Measurements from ENCODE around the gene ACTG1.

The ACTG1 gene

DNA sequence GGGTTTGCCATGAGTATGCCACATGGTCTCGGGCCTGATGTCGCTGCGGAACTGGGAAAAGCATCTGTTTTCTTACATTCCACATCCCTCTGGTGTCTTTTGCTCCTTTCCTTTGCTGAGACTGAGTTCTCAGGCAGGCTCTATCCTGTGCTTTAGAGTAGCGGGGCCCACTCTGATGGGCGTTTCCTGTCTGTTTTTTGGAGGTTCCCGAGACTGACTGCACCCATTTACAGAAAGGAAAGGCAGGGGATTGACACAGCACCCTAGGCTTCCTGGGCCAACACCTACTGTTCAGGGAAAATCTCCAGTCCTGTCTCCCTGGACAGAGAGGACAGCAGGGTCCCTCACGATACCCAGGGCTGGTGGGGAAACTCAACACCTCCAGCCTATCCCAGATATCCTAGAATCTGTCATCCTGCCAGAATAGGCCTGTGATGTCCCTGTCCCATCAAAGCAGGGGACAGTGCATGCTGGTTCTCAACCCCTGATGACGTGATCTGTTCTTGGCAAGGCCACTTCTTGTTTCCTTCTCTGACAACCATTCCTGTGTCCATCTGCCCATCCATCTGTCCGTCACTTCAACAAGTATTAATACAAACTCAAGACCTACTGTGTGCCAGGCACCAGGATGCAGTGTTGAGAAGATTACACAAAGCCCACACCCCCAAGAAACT, 42.2 kb downstream of the ACTG1 start:
- TF ChIP-seq, protein P1, sequence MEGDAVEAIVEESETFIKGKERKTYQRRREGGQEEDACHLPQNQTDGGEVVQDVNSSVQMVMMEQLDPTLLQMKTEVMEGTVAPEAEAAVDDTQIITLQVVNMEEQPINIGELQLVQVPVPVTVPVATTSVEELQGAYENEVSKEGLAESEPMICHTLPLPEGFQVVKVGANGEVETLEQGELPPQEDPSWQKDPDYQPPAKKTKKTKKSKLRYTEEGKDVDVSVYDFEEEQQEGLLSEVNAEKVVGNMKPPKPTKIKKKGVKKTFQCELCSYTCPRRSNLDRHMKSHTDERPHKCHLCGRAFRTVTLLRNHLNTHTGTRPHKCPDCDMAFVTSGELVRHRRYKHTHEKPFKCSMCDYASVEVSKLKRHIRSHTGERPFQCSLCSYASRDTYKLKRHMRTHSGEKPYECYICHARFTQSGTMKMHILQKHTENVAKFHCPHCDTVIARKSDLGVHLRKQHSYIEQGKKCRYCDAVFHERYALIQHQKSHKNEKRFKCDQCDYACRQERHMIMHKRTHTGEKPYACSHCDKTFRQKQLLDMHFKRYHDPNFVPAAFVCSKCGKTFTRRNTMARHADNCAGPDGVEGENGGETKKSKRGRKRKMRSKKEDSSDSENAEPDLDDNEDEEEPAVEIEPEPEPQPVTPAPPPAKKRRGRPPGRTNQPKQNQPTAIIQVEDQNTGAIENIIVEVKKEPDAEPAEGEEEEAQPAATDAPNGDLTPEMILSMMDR (conservative IDR thresholded peaks at IDR 0.05) = no peak
- no peak for TF ChIP-seq ZFX (IDR thresholded peaks at IDR 0.05)
- no peak overlapping the region for H3K27ac ChIP-seq

DNA sequence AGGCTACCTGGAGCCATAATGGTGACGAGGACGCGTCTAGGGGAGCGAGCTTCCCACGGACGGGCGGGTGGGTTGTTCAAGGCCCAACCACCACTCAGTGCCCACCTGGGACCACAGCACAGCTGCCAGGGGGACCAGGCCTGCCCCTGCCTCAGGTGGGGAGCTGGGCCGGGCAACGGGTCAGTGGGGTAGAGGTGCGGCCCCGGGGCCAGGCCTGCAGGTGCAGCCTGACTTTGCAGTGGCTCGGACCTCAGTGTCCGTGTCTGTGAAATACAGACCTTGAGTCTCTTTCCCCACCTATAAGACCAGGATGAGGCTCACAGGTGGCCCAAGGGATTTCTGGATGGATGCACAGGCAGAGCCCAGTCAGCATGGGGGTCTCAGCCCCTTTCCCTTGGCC, 43.3 kb downstream of the ACTG1 start:
- TF ChIP-seq, protein P1 (conservative IDR thresholded peaks at IDR 0.05) = no peak
- no peak for TF ChIP-seq ZFX (IDR thresholded peaks at IDR 0.05)
- no peak overlapping the region for H3K27ac ChIP-seq

DNA sequence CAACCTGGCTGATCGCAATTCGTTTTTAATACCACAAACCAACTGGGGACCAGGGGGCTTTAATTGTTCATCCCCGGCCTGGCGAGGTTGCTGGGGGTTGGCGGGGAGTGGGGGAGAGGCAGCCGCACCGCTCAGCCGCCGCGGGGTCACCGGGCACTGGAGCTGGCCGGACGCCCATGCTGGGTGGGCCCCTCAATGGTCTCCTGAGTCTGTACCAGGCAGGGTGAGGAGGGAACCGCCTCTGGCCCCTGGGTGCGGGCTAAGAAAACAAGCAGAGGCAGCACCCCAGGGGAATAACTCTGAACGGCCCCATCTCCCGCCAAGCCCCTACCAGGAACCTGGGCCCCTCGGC, 43.9 kb downstream of the ACTG1 start:
- TF ChIP-seq, protein P1 (conservative IDR thresholded peaks at IDR 0.05) = no peak
- no peak for TF ChIP-seq ZFX (IDR thresholded peaks at IDR 0.05)

DNA sequence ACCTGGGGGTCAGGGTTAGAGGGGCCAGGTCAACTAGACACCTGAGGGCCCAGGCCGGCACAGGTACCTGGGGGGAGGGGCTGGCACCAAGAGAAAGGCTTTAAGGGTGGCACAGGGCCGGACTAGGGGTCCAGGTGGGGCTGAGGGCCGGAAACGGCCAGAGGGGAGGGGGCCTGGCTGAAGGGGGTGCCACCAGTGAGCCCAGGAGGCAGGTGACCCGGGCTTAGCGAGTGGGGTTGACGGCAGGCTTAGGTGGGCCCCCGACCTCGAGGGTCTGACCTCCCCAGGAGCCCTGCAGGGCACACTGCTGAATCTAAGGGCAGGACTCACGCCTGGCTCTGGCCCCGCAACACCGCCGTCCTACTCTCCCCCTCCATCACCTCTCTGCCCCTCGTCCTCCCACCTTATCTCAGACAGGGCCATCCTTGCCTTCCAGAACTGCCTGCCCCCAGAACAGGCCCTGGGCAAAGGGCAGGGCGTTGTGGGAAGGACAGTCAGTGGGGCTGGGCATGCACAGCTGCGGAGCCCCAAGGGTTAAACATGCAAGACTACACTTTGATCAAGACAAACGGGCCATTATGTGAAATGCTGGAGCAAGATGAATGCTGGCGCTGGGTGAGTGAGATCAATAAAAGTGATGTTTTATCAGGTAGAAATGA, 44.4 kb downstream of the ACTG1 start:
- no peak for TF ChIP-seq ZFX (IDR thresholded peaks at IDR 0.05)
- TF ChIP-seq, protein P1 (conservative IDR thresholded peaks at IDR 0.05) = no peak

More for the DNA sequence above, 43.9 kb downstream of the ACTG1 start:
- H3K27ac ChIP-seq = no peak overlapping the region

DNA sequence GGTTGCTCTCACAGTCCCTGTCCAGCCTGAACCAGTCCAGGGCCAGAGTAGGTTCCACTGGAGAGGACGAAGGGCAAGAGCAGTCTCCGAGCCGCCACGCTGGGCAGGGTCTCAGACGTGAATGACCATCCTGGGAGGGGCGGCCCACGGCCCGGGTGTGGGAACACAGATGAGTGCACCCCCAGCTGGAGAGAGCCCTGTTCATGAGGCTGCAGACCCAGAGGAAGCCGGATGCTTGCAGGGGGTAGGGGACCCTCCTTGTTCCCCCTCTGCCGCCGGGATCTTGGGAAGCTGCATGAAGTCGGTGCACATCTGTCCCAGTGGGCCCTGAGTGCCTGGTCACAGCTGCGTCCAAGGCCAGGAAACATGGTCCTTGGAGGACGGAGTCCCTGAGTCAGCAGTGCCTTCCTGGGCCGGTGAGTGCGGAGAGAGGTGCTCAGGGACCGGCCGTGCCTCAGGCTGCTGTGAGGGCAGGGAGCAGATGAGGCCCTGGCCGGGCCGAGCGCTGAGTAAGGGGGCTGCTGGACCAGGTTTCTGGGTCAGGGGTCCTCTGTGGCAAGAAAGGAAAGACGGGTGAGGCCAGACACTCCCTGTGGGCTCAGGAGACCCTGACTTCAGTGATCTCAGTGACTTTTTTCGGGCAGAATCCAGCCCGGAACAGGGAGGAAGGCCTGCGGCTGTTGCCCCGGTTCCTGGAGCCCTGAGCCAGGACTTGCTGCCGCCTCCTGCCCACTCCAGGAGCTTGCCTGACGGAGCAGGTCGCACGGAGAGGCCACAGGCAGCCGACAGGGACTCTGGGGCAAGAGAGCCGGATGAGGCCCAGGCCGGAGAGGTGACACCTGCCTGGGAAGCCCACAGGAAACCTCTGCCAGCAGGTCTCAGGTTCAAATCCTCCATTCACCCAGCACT, 45.8 kb downstream of the ACTG1 start:
- H3K27ac ChIP-seq = no peak overlapping the region
- TF ChIP-seq, protein P1 (conservative IDR thresholded peaks at IDR 0.05) = no peak
- TF ChIP-seq ZFX (IDR thresholded peaks at IDR 0.05) = no peak

More for the DNA sequence above, 44.4 kb downstream of the ACTG1 start:
- no peak overlapping the region for H3K27ac ChIP-seq

DNA sequence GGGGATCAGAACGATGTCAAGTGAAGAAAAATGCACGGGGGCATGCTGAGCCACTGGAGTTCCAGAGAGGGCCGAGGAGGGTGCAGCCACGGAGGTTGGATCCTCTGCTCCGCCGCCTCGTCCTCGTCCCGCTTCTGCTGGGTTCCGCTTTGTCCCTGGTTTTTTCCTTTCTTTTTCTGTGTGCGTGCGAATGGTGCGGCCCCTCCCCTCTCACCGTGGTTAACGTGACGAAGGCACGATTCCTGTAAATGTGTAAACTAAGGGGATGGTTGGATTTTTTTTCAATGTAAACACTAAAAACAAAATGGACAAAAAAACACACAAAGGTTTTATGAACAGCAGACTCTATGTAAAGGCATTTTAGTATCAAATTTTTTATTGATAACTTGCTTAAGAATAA, 46.7 kb downstream of the ACTG1 start:
- H3K27ac ChIP-seq = no peak overlapping the region
- no peak for TF ChIP-seq ZFX (IDR thresholded peaks at IDR 0.05)
- TF ChIP-seq, protein P1 (conservative IDR thresholded peaks at IDR 0.05) = no peak

DNA sequence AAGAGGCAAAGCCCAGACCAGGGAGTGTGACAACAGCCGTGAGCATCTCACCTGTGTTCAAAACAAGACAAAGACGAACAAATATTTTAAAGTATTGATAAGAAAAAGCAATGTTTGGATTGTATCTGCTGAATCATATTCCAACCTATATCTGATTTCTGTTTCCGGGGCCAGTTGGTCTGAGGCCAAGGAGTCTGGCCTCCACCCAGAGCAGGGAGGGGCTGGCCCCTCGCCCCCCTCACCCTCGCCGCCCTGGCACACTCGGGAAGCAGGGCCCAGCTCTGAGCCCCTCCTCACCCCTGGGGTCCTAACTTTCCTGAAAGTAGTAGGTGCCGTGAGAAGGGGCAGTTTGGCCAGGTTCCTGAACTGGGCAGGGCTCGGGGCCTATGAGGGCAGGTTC, 48.0 kb downstream of the ACTG1 start:
- TF ChIP-seq, protein P1 (conservative IDR thresholded peaks at IDR 0.05) = no peak
- no peak for TF ChIP-seq ZFX (IDR thresholded peaks at IDR 0.05)
- no peak overlapping the region for H3K27ac ChIP-seq
